SK-N-MC (cell line): ENCODE results near the gene PDSS2.

Experiments used
- EZH2 ChIP-seq: fragments of 200-600 bp; sonication (generic); IDR thresholded peaks from one replicate; pipeline ENCODE4 v1.6.1; 2017; ENCODE audit warnings: antibody characterized with exemption
- FOXP2 ChIP-seq: optimal IDR thresholded peaks from 2 replicates; pipeline ENCODE3; 2011; ENCODE audit warnings: mild to moderate bottlenecking, moderate library complexity; ENCODE audit not compliant: insufficient read depth; ENCODE audit errors: extremely low read length, control extremely low read depth
- POLR2AphosphoS5 ChIP-seq: IDR thresholded peaks from 2 replicates; pipeline ENCODE4 v1.6.1; 2012; ENCODE audit warnings: mild to moderate bottlenecking, low read depth, low read length, borderline replicate concordance

DNA sequence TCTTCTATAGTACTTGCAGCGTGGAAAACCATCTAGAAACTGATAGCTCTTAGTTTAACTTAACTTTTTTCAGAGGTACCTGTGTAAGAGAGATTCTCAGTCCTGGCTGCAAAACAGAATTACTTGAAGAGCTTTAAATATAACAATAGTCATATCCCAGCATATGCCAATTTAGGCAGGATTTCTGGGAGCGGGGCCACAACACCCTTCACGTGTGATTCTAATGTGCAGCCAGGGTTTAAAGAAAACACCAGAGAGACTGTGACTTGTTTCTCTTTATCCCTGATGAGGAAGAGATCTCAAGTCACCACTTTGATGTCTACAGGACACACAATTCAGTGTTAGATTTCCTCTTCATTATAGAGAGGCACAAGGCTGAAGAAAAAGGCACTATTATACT, 103.7 kb downstream of the PDSS2 start:
- no peak for TF ChIP-seq EZH2
- TF ChIP-seq POLR2AphosphoS5: no peak
- no peak for TF ChIP-seq FOXP2
